ENCODE measurements around the gene ERVW-1. TPM values are rescaled to one million over a fixed set of nuclear protein-coding genes. Genes with fewer than 3 reads are reported as not detected.

Gene ERVW-1
- total RNA-seq, 6 experiments from 2014 or later: not detected

DNA sequence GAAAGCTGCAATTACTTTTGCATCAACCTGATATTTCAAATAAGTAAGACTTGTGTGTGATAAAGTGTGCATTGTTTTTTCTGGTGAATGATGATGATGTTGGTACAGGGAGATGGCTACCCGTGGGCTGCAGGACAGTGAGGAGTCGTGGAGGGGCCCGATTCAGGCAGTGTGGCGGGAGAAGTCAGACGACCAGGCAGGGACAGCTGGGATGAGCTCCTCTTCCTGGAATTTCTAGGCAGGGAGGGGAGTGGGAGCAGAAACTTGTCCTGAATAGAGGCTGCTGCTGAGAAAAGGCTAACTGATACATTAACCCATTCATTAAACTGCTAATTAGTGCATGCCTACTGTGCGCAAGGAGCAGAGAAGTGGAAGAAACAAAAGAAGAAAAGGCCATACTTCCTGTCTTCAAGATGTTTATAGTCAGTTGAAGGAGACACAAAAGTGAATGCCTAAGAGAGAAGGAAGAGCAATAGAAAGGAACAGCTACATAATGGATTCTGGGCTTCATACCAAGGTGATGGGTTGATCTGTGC, 39.7 kb downstream of the ERVW-1 start:
- H3K27me3 Mint-ChIP-seq (ENCODE audit: insufficient read depth): peaks cover 47% of the 10 kb centered on the region
- H3K36me3 Mint-ChIP-seq (ENCODE audit: low read depth): no peaks in the 10 kb centered on the region
- H3K9me3 Mint-ChIP-seq: no peaks in the 10 kb centered on the region; the same call in 1 of the 2 replicates
- H3K4me3 Mint-ChIP-seq: no peak overlapping the region
- no peak for DNase-seq
- TF ChIP-seq, protein P1, sequence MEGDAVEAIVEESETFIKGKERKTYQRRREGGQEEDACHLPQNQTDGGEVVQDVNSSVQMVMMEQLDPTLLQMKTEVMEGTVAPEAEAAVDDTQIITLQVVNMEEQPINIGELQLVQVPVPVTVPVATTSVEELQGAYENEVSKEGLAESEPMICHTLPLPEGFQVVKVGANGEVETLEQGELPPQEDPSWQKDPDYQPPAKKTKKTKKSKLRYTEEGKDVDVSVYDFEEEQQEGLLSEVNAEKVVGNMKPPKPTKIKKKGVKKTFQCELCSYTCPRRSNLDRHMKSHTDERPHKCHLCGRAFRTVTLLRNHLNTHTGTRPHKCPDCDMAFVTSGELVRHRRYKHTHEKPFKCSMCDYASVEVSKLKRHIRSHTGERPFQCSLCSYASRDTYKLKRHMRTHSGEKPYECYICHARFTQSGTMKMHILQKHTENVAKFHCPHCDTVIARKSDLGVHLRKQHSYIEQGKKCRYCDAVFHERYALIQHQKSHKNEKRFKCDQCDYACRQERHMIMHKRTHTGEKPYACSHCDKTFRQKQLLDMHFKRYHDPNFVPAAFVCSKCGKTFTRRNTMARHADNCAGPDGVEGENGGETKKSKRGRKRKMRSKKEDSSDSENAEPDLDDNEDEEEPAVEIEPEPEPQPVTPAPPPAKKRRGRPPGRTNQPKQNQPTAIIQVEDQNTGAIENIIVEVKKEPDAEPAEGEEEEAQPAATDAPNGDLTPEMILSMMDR (IDR thresholded peaks at IDR 0.05): no peak
- no peaks in the 10 kb centered on the region for H3K4me1 Mint-ChIP-seq (ENCODE audit: low read depth)
- H3K27ac Mint-ChIP-seq: no peak overlapping the region

DNA sequence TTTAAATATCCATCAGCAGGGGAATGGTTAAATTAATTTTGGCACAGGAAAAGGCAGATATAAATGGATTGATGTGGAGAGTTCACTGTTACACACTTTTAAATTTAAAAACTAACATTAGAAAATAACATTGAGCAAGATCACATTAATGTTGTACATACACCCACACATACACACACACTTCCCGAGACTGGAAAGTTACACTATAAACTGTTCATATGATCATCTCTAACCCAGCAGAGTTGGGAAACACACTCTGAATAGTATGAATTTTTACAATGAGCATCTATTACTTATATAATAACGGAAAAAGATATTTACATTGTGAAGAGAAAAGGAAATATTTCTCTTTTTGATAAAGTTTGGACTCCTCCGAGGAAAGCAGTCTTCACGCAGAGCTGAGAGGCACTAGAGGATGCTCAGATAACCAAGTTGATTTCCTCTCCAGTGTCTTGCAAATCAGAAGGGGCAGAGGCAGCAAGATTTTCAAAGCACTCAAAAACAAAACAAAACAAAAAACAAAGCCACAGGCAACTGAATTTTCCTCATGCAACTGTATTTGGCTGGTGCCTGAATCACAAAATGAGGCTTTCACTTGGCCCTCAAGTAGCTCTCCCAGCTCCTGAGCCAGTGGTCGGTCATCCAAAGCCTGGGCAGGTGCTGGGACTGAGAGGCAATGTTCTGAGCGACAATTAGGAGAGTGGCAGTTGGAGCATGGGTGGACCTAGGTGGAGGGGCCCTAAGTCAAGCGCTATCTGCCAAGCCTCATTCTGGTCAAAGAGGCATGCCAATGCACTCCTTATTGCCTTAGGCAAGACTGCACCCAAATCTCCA, 40.9 kb downstream of the ERVW-1 start:
- TF ChIP-seq, protein P1 (IDR thresholded peaks at IDR 0.05): no peak
- no peaks in the 10 kb centered on the region for H3K4me1 Mint-ChIP-seq (ENCODE audit: low read depth)
- no peak for DNase-seq
- no peaks in the 10 kb centered on the region for H3K36me3 Mint-ChIP-seq (ENCODE audit: low read depth)
- no peak overlapping the region for H3K27ac Mint-ChIP-seq
- peaks cover 39% of the 10 kb centered on the region for H3K27me3 Mint-ChIP-seq (ENCODE audit: insufficient read depth)
- H3K9me3 Mint-ChIP-seq: no peaks in the 10 kb centered on the region
- H3K4me3 Mint-ChIP-seq: no peak overlapping the region

DNA sequence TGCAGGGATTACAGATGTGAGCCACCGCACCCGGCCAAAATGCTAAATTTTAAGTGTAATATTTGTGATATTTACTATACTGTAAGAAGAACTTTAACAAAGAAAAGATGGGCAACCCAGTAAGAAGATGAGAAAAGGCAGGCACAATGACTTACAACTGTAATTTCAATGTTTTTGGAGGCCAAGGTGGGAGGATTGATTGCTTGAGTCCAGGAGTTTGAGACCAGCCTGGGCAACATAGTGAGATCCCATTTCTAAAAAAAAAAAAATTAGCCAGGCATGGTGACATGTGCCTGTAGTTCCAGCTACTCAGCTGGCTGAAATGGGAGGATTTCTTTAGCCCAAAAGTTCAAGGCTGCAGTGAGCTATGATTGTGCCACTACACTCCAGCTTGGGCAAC, 42.2 kb downstream of the ERVW-1 start:
- Mint-ChIP-seq H3K27me3 (ENCODE audit: insufficient read depth) (peaks cover 37% of the 10 kb centered on the region), H3K9me3 (no peaks in the 10 kb centered on the region), H3K4me1 (ENCODE audit: low read depth) (no peaks in the 10 kb centered on the region), H3K36me3 (ENCODE audit: low read depth) (no peaks in the 10 kb centered on the region), H3K4me3 (no peak overlapping the region), H3K27ac (no peak overlapping the region)
- TF ChIP-seq, protein P1 (IDR thresholded peaks at IDR 0.05): no peak
- no peak for DNase-seq

DNA sequence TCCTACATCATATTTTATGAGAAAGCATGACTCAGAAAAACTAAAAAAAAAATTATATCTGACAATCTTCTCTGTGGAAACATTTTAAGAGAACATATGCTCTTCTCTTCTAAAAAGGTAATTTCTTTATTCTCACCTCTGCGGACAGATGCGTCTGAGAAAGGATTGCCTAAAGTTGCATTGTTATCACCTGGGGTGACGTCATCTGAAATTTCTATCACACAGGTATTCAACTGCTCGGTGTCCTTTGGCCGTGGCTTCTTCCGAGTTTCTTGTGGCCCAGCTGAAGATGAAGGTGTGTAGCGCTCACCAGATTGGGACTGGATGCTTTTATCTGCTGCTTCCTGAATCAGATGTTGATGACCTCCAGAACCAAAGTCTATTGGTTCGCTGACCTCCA, 44.7 kb downstream of the ERVW-1 start:
- H3K4me3 Mint-ChIP-seq: no peak overlapping the region
- H3K4me1 Mint-ChIP-seq (ENCODE audit: low read depth): no peaks in the 10 kb centered on the region
- TF ChIP-seq, protein P1 (IDR thresholded peaks at IDR 0.05): no peak
- no peak for DNase-seq
- H3K27me3 Mint-ChIP-seq (ENCODE audit: insufficient read depth): peaks cover 22% of the 10 kb centered on the region
- no peaks in the 10 kb centered on the region for H3K9me3 Mint-ChIP-seq
- no peak overlapping the region for H3K27ac Mint-ChIP-seq
- no peaks in the 10 kb centered on the region for H3K36me3 Mint-ChIP-seq (ENCODE audit: low read depth)

DNA sequence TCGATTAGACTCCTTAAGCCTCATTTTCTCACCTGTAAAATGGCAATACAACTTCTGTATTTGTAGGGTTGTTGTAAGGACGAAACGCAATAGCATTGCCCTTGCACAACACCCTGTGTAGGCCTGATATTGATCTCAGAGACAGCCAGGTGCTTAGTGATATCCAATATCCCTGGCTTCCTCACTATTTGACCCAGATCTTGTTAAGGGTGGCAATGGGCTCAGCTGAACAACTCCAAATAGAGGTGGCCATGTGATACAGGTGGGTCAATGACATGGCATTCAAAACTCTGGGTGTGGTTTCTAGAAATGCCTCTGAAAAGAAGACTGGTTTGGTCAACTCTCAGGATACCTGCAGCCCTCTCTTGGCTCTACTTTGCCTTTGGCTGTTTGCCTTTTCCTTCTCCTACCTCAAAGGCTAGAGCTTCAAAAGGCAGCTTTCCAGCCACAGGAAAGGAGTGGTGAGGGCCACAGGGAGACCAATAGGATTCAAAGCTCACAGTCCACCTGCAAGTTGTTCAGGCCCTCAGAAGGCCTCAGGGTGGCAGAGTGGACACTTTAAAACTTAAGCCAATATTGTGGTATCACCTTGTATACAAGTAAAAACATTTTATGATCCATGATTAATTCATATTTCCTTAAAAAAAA, 45.3 kb downstream of the ERVW-1 start:
- no peaks in the 10 kb centered on the region for H3K4me1 Mint-ChIP-seq (ENCODE audit: low read depth)

More for the DNA sequence above, 45.3 kb downstream of the ERVW-1 start:
- Mint-ChIP-seq H3K36me3 (ENCODE audit: low read depth) (no peaks in the 10 kb centered on the region), H3K4me3 (no peak overlapping the region), H3K9me3 (no peaks in the 10 kb centered on the region), H3K27ac (no peak overlapping the region), H3K27me3 (ENCODE audit: insufficient read depth) (peaks cover 18% of the 10 kb centered on the region)
- DNase-seq: no peak
- TF ChIP-seq, protein P1 (IDR thresholded peaks at IDR 0.05): no peak

Measured in HFFc6 (cell line).